Neuron (in vitro differentiated cells): ENCODE data around the gene GGTLC1.

Source experiments
- H2AFZ ChIP-seq: one replicate; pipeline ENCODE4 v1.6.1; 2013; ENCODE audit warnings: low read depth, mild to moderate bottlenecking, inconsistent platforms, low read length, moderate library complexity
- H3K27me3 ChIP-seq: one replicate; pipeline ENCODE4 v1.6.1; 2013; ENCODE audit warnings: low read length; ENCODE audit not compliant: insufficient read depth
- H3K36me3 ChIP-seq: one replicate; pipeline ENCODE4 v1.6.1; 2013; ENCODE audit warnings: low read length; ENCODE audit not compliant: insufficient read depth
- H3K4me1 ChIP-seq: one replicate; pipeline ENCODE4 v1.6.1; 2013; ENCODE audit warnings: low read length; ENCODE audit not compliant: insufficient read depth
- H3K4me3 ChIP-seq: 2 replicates; pipeline ENCODE4 v1.5.1; 2013; ENCODE audit warnings: mild to moderate bottlenecking, low read length, moderate library complexity
- H3K9me3 ChIP-seq: one replicate; pipeline ENCODE4 v1.6.1; 2013; ENCODE audit warnings: low read length

GGTLC1 gene

GRCh38 chr20:23970049-23970448, 18.5 kb downstream of the GGTLC1 start:
- Histone ChIP-seq H3K4me1 (no peaks in the 10 kb centered on the region), H3K27me3 (no peaks in the 10 kb centered on the region), H2AFZ (no peak overlapping the region), H3K4me3 (no peak overlapping the region), H3K9me3 (no peaks in the 10 kb centered on the region), H3K36me3 (no peaks in the 10 kb centered on the region)

GRCh38 chr20:23967616-23967979, 21.0 kb downstream of the GGTLC1 start:
- H3K4me1 ChIP-seq = no peaks in the 10 kb centered on the region
- no peaks in the 10 kb centered on the region for H3K36me3 ChIP-seq

GRCh38 chr20:23966927-23967615, 21.5 kb downstream of the GGTLC1 start:
- Histone ChIP-seq H3K9me3 (no peaks in the 10 kb centered on the region), H3K4me1 (no peaks in the 10 kb centered on the region), H3K4me3 (no peak overlapping the region), H3K36me3 (no peaks in the 10 kb centered on the region), H3K27me3 (no peaks in the 10 kb centered on the region), H2AFZ (no peak overlapping the region)

More at GRCh38 chr20:23967616-23967979, 21.0 kb downstream of the GGTLC1 start:
- no peak overlapping the region for H3K4me3 ChIP-seq
- H3K9me3 ChIP-seq = no peaks in the 10 kb centered on the region
- no peaks in the 10 kb centered on the region for H3K27me3 ChIP-seq
- H2AFZ ChIP-seq = no peak overlapping the region

- Histone ChIP-seq H3K27me3 (no peaks in the 10 kb centered on the region), H3K9me3 (no peaks in the 10 kb centered on the region), H3K4me1 (no peaks in the 10 kb centered on the region), H2AFZ (no peak overlapping the region), H3K4me3 (no peak overlapping the region), H3K36me3 (no peaks in the 10 kb centered on the region)
Observed at GRCh38 chr20:23966298-23966697, 22.3 kb downstream of the GGTLC1 start.

GRCh38 chr20:23963941-23964340, 24.6 kb downstream of the GGTLC1 start:
- no peak overlapping the region for H2AFZ ChIP-seq
- H3K9me3 ChIP-seq = no peaks in the 10 kb centered on the region
- no peaks in the 10 kb centered on the region for H3K36me3 ChIP-seq
- no peak overlapping the region for H3K4me3 ChIP-seq
- H3K4me1 ChIP-seq = no peaks in the 10 kb centered on the region
- H3K27me3 ChIP-seq = no peaks in the 10 kb centered on the region

GRCh38 chr20:23962272-23962671, 26.3 kb downstream of the GGTLC1 start:
- no peaks in the 10 kb centered on the region for H3K36me3 ChIP-seq
- no peaks in the 10 kb centered on the region for H3K9me3 ChIP-seq
- H3K27me3 ChIP-seq = no peaks in the 10 kb centered on the region
- H3K4me3 ChIP-seq = no peak overlapping the region
- no peak overlapping the region for H2AFZ ChIP-seq
- H3K4me1 ChIP-seq = no peaks in the 10 kb centered on the region

GRCh38 chr20:23959054-23959453, 29.5 kb downstream of the GGTLC1 start:
- H3K4me1 ChIP-seq = no peaks in the 10 kb centered on the region

GRCh38 chr20:23955896-23956295, 32.7 kb downstream of the GGTLC1 start:
- Histone ChIP-seq H3K9me3 (no peaks in the 10 kb centered on the region), H2AFZ (no peak overlapping the region), H3K4me3 (no peak overlapping the region), H3K4me1 (no peaks in the 10 kb centered on the region), H3K36me3 (no peaks in the 10 kb centered on the region), H3K27me3 (no peaks in the 10 kb centered on the region)

More at GRCh38 chr20:23959054-23959453, 29.5 kb downstream of the GGTLC1 start:
- Histone ChIP-seq H3K27me3 (no peaks in the 10 kb centered on the region), H3K4me3 (no peak overlapping the region), H3K9me3 (no peaks in the 10 kb centered on the region), H3K36me3 (no peaks in the 10 kb centered on the region), H2AFZ (no peak overlapping the region)

- H3K9me3 ChIP-seq = no peaks in the 10 kb centered on the region
- H3K36me3 ChIP-seq = no peaks in the 10 kb centered on the region
- no peaks in the 10 kb centered on the region for H3K4me1 ChIP-seq
- no peaks in the 10 kb centered on the region for H3K27me3 ChIP-seq
- H2AFZ ChIP-seq = no peak overlapping the region
- H3K4me3 ChIP-seq = no peak overlapping the region
Observed at GRCh38 chr20:23954008-23954745, 34.4 kb downstream of the GGTLC1 start.

- Histone ChIP-seq H3K36me3 (no peaks in the 10 kb centered on the region), H3K4me3 (no peak overlapping the region), H3K9me3 (no peaks in the 10 kb centered on the region), H3K4me1 (no peaks in the 10 kb centered on the region), H2AFZ (no peak overlapping the region), H3K27me3 (no peaks in the 10 kb centered on the region)
Observed at GRCh38 chr20:23946206-23946605, 42.4 kb downstream of the GGTLC1 start.

GRCh38 chr20:23943304-23943703, 45.3 kb downstream of the GGTLC1 start:
- H3K36me3 ChIP-seq = no peaks in the 10 kb centered on the region
- H3K9me3 ChIP-seq = no peaks in the 10 kb centered on the region
- no peak overlapping the region for H3K4me3 ChIP-seq
- no peak overlapping the region for H2AFZ ChIP-seq
- H3K4me1 ChIP-seq = no peaks in the 10 kb centered on the region
- no peaks in the 10 kb centered on the region for H3K27me3 ChIP-seq

- H3K36me3 ChIP-seq = no peaks in the 10 kb centered on the region
- H3K9me3 ChIP-seq = no peaks in the 10 kb centered on the region
- H3K4me3 ChIP-seq = no peak overlapping the region
- no peaks in the 10 kb centered on the region for H3K27me3 ChIP-seq
- H3K4me1 ChIP-seq = no peaks in the 10 kb centered on the region
- no peak overlapping the region for H2AFZ ChIP-seq
Observed at GRCh38 chr20:23939641-23940040, 48.9 kb downstream of the GGTLC1 start.

- no peaks in the 10 kb centered on the region for H3K9me3 ChIP-seq
- H2AFZ ChIP-seq = no peak overlapping the region
- no peak overlapping the region for H3K4me3 ChIP-seq
- H3K27me3 ChIP-seq = no peaks in the 10 kb centered on the region
- no peaks in the 10 kb centered on the region for H3K4me1 ChIP-seq
- no peaks in the 10 kb centered on the region for H3K36me3 ChIP-seq
Observed at GRCh38 chr20:23939063-23939462, 49.5 kb downstream of the GGTLC1 start.

- no peaks in the 10 kb centered on the region for H3K9me3 ChIP-seq
- no peaks in the 10 kb centered on the region for H3K27me3 ChIP-seq
- no peaks in the 10 kb centered on the region for H3K4me1 ChIP-seq
- no peak overlapping the region for H2AFZ ChIP-seq
- no peak overlapping the region for H3K4me3 ChIP-seq
- no peaks in the 10 kb centered on the region for H3K36me3 ChIP-seq
Observed at GRCh38 chr20:23938118-23938438, 50.5 kb downstream of the GGTLC1 start.
